Mesothelial cell of epicardium (in vitro differentiated cells): ENCODE data around the gene GADL1. TPM values are rescaled to one million over a fixed set of nuclear protein-coding genes. Genes with fewer than 3 reads are reported as not detected.
A peak's percentile ranks its signal among the peaks of the same experiment; 100 is the strongest.

ENCODE experiments used
- DNase-seq, 2 experiments: peaks; one replicate each; pipeline ENCODE4 v3.0.0; 2021; ENCODE audit warnings: low spot score in 2 of 2; ENCODE audit not compliant: unreplicated experiment in 2 of 2
- H3K27ac Mint-ChIP-seq: 2 replicates; pipeline ENCODE4 v1.8.0; 2021; ENCODE audit warnings: mixed read lengths
- H3K27me3 Mint-ChIP-seq: 2 replicates; pipeline ENCODE4 v1.8.0; 2021; ENCODE audit warnings: low read depth, mixed read lengths
- H3K36me3 Mint-ChIP-seq: 2 replicates; pipeline ENCODE4 v1.8.0; 2021; ENCODE audit warnings: mixed read lengths
- H3K4me1 Mint-ChIP-seq: 2 replicates; pipeline ENCODE4 v1.8.0; 2021; ENCODE audit warnings: mixed read lengths
- H3K4me3 Mint-ChIP-seq: 2 replicates; pipeline ENCODE4 v1.8.0; 2021; ENCODE audit warnings: mild to moderate bottlenecking, moderate library complexity, mixed read lengths
- H3K9me3 Mint-ChIP-seq: 2 replicates; pipeline ENCODE4 v1.8.0; 2021; ENCODE audit warnings: mixed read lengths
- CTCF ChIP-seq: fragments of 200-600 bp; sonication (generic); IDR thresholded peaks from one replicate; pipeline ENCODE4 v1.5.0; 2021; ENCODE audit warnings: antibody characterized with exemption; ENCODE audit not compliant: unreplicated experiment
- total RNA-seq: library from RNA; stranded (reverse); gene quantifications from 3 replicates; pipeline ENCODE4 v1.2.1, GENCODE V29; 2021

The GADL1 gene
- total RNA-seq, 1 donor from 2014 or later: 4.6 TPM

- Mint-ChIP-seq H3K9me3 (no peaks in the 10 kb centered on the region), H3K4me1 (peaks cover 22% of the 10 kb centered on the region), H3K4me3 (no peak overlapping the region), H3K36me3 (no peaks in the 10 kb centered on the region), H3K27me3 (no peaks in the 10 kb centered on the region), H3K27ac (no peak overlapping the region)
- TF ChIP-seq CTCF: no peak
- DNase-seq: no peak
Observed at GRCh38 chr3:30862004-30862403, 32.5 kb downstream of the GADL1 start.

GRCh38 chr3:30858894-30859389 lies 35.5 kb downstream of the GADL1 start:
- Mint-ChIP-seq H3K36me3 (no peaks in the 10 kb centered on the region), H3K27me3 (no peaks in the 10 kb centered on the region), H3K4me1 (peaks cover 26% of the 10 kb centered on the region), H3K9me3 (no peaks in the 10 kb centered on the region), H3K4me3 (no peak overlapping the region), H3K27ac (no peak overlapping the region)
- no peak for TF ChIP-seq CTCF
- DNase-seq: no peak

GRCh38 chr3:30855400-30856292 lies 38.8 kb downstream of the GADL1 start:
- no peak for DNase-seq
- Mint-ChIP-seq H3K9me3 (no peaks in the 10 kb centered on the region), H3K4me1 (peaks cover 13% of the 10 kb centered on the region), H3K4me3 (no peak overlapping the region), H3K27me3 (no peaks in the 10 kb centered on the region), H3K36me3 (no peaks in the 10 kb centered on the region), H3K27ac (peak overlapping the region; percentile 26)
- no peak for TF ChIP-seq CTCF

GRCh38 chr3:30852833-30853232 lies 41.6 kb downstream of the GADL1 start:
- no peak for DNase-seq
- H3K4me1 Mint-ChIP-seq: peaks cover 17% of the 10 kb centered on the region
- H3K27ac Mint-ChIP-seq: no peak overlapping the region
- H3K4me3 Mint-ChIP-seq: no peak overlapping the region
- TF ChIP-seq CTCF: no peak
- H3K27me3 Mint-ChIP-seq: no peaks in the 10 kb centered on the region
- no peaks in the 10 kb centered on the region for H3K36me3 Mint-ChIP-seq
- no peaks in the 10 kb centered on the region for H3K9me3 Mint-ChIP-seq

- H3K27me3 Mint-ChIP-seq: no peaks in the 10 kb centered on the region
- DNase-seq: no peak
- TF ChIP-seq CTCF: no peak
- H3K9me3 Mint-ChIP-seq: no peaks in the 10 kb centered on the region
- H3K27ac Mint-ChIP-seq: no peak overlapping the region
- no peak overlapping the region for H3K4me3 Mint-ChIP-seq
- no peaks in the 10 kb centered on the region for H3K36me3 Mint-ChIP-seq
- peaks cover 21% of the 10 kb centered on the region for H3K4me1 Mint-ChIP-seq
Observed at GRCh38 chr3:30848087-30848779, 46.2 kb downstream of the GADL1 start.
